SK-N-SH treated with all-trans-retinoic acid at 6 μM for 48 hours (cell line): ENCODE data around the gene AHSA1.
A peak's percentile ranks its signal among the peaks of the same experiment; 100 is the strongest.
"Not testable (repeated sequence)": the region's sequence is repeated elsewhere in the genome, so short reads cannot be mapped to it uniquely, and the experiment has no call there.

ENCODE experiments used
- ATAC-seq: fragments of 200-7000 bp; cut with Tn5 transposase; 3 replicates; pipeline ENCODE4 v1.9.1; 2020; ENCODE audit warnings: mild to moderate bottlenecking, moderate library complexity
- ARNTL ChIP-seq: fragments of 450-650 bp; formaldehyde crosslinking; IDR thresholded peaks from 2 replicates; pipeline ENCODE4 v1.5.0; 2020; ENCODE audit warnings: low read depth, mild to moderate bottlenecking, moderate library complexity, borderline replicate concordance
- BACH2 ChIP-seq: fragments of 250-450 bp; sonication (Bioruptor Pico); IDR thresholded peaks from 2 replicates; pipeline ENCODE4 v1.9.0; 2021; ENCODE audit warnings: mild to moderate bottlenecking, borderline replicate concordance
- CSDC2 ChIP-seq: fragments of 250-450 bp; sonication (Bioruptor Pico); IDR thresholded peaks from 2 replicates; pipeline ENCODE4 v1.5.0; 2020; ENCODE audit warnings: mild to moderate bottlenecking, moderate library complexity
- ESRRG ChIP-seq: fragments of 250-450 bp; sonication (Bioruptor Pico); IDR thresholded peaks from 2 replicates; pipeline ENCODE4 v1.6.1; 2021; ENCODE audit warnings: mild to moderate bottlenecking
- GLIS3 ChIP-seq: fragments of 250-450 bp; sonication (Bioruptor Pico); IDR thresholded peaks from 2 replicates; pipeline ENCODE4 v1.5.0; 2020; ENCODE audit warnings: mild to moderate bottlenecking, moderate library complexity
- ISL1 ChIP-seq: fragments of 250-450 bp; sonication (Bioruptor Pico); IDR thresholded peaks from 2 replicates; pipeline ENCODE4 v2.1.2; 2022; ENCODE audit warnings: mild to moderate bottlenecking, moderate library complexity
- OSR1 ChIP-seq: fragments of 250-450 bp; sonication (Bioruptor Pico); IDR thresholded peaks from 2 replicates; pipeline ENCODE4 v1.8.0; 2022; ENCODE audit warnings: moderate library complexity, mild to moderate bottlenecking, inconsistent platforms
- PATZ1 ChIP-seq: fragments of 250-450 bp; sonication (Bioruptor Pico); IDR thresholded peaks from 2 replicates; pipeline ENCODE4 v1.8.0; 2020; ENCODE audit warnings: mild to moderate bottlenecking, moderate library complexity, borderline replicate concordance
- POU6F1 ChIP-seq: fragments of 250-450 bp; sonication (Bioruptor Pico); IDR thresholded peaks from 2 replicates; pipeline ENCODE4 v1.8.0; 2021; ENCODE audit warnings: low read depth, mild to moderate bottlenecking, moderate library complexity, borderline replicate concordance
- PPARA ChIP-seq: fragments of 250-450 bp; sonication (Bioruptor Pico); IDR thresholded peaks from 2 replicates; pipeline ENCODE4 v1.5.0; 2020; ENCODE audit warnings: mild to moderate bottlenecking, borderline replicate concordance
- RARB ChIP-seq: fragments of 250-450 bp; sonication (Bioruptor Pico); IDR thresholded peaks from 2 replicates; pipeline ENCODE4 v1.8.0; 2021; ENCODE audit warnings: mild to moderate bottlenecking, moderate library complexity
- SNAI2 ChIP-seq: fragments of 250-450 bp; sonication (Bioruptor Pico); IDR thresholded peaks from 2 replicates; pipeline ENCODE4 v1.5.0; 2020; ENCODE audit warnings: mild to moderate bottlenecking, moderate library complexity
- TCF4 ChIP-seq: fragments of 250-450 bp; sonication (Bioruptor Pico); IDR thresholded peaks from 2 replicates; pipeline ENCODE4 v1.8.0; 2021; ENCODE audit warnings: mild to moderate bottlenecking, moderate library complexity, borderline replicate concordance
- TOX ChIP-seq: fragments of 250-450 bp; sonication (Bioruptor Pico); IDR thresholded peaks from 2 replicates; pipeline ENCODE4 v1.8.0; 2021; ENCODE audit warnings: mild to moderate bottlenecking, moderate library complexity, borderline replicate concordance
- TSHZ2 ChIP-seq: fragments of 250-450 bp; sonication (Bioruptor Pico); IDR thresholded peaks from 2 replicates; pipeline ENCODE4 v1.5.0; 2020; ENCODE audit warnings: mild to moderate bottlenecking, moderate library complexity
- ZC3H10 ChIP-seq: fragments of 250-450 bp; sonication (Bioruptor Pico); IDR thresholded peaks from 2 replicates; pipeline ENCODE4 v1.5.1; 2021; ENCODE audit warnings: mild to moderate bottlenecking, moderate library complexity
- ZFP3 ChIP-seq: fragments of 250-450 bp; sonication (Bioruptor Pico); IDR thresholded peaks from 2 replicates; pipeline ENCODE4 v1.5.0; 2020; ENCODE audit warnings: mild to moderate bottlenecking, moderate library complexity
- ZFP30 ChIP-seq: fragments of 450-650 bp; formaldehyde crosslinking; IDR thresholded peaks from 2 replicates; pipeline ENCODE4 v1.5.0; 2022; ENCODE audit warnings: mild to moderate bottlenecking, moderate library complexity
- ZNF70 ChIP-seq: fragments of 450-650 bp; formaldehyde crosslinking; IDR thresholded peaks from 2 replicates; pipeline ENCODE4 v1.5.0; 2020; ENCODE audit warnings: mild to moderate bottlenecking, moderate library complexity
- ZNF8 ChIP-seq: fragments of 450-650 bp; formaldehyde crosslinking; IDR thresholded peaks from 2 replicates; pipeline ENCODE4 v1.5.0; 2020; ENCODE audit warnings: mild to moderate bottlenecking, moderate library complexity

AHSA1 gene

GRCh38 chr14:77457522-77458248 is at the start of gene AHSA1, which contains the start of gene VIPAS39:
AHSA1 (plus strand) TSS chr14:77458093; CDS start chr14:77458190, 97 bp downstream.
VIPAS39 (minus strand) TSS chr14:77457601; CDS start chr14:77454102, 3,499 bp downstream.
- TF ChIP-seq ISL1 (CRISPR knock-in tag) (no peak), TOX (no peak), TSHZ2 (CRISPR knock-in tag) (peak; percentile 85; the same call in 1 of the 2 replicates)
- ATAC-seq: peak; percentile 96

GRCh38 chr14:77409131-77409533 is 48.8 kb upstream of the AHSA1 start:
- no peak for ATAC-seq
- TF ChIP-seq ZFP30 (CRISPR knock-in tag) (no peak), PATZ1 (no peak), TCF4 (CRISPR knock-in tag) (no peak), PPARA (CRISPR knock-in tag) (no peak), ZNF70 (CRISPR knock-in tag) (no peak), ISL1 (CRISPR knock-in tag) (no peak), TSHZ2 (CRISPR knock-in tag) (no peak), ARNTL (no peak), OSR1 (CRISPR knock-in tag) (no peak), CSDC2 (CRISPR knock-in tag) (no peak), ZNF8 (CRISPR knock-in tag) (no peak), SNAI2 (CRISPR knock-in tag) (no peak), ZFP3 (CRISPR knock-in tag) (no peak), RARB (no peak), ZC3H10 (CRISPR knock-in tag) (no peak)

GRCh38 chr14:77415403-77416030 is 42.4 kb upstream of the AHSA1 start:
- ATAC-seq: not testable (repeated sequence)

GRCh38 chr14:77416098-77416497 is 41.8 kb upstream of the AHSA1 start:
- ATAC-seq: not testable (repeated sequence)

GRCh38 chr14:77416836-77417235 is 41.1 kb upstream of the AHSA1 start:
- ATAC-seq: no peak
- no peak for TF ChIP-seq BACH2
- TF ChIP-seq POU6F1 (CRISPR knock-in tag): no peak
- no peak for TF ChIP-seq ZNF70 (CRISPR knock-in tag)
- no peak for TF ChIP-seq GLIS3 (CRISPR knock-in tag)
- TF ChIP-seq ZNF8 (CRISPR knock-in tag): no peak
- no peak for TF ChIP-seq ISL1 (CRISPR knock-in tag)
- TF ChIP-seq ESRRG (CRISPR knock-in tag): no peak
- TF ChIP-seq PPARA (CRISPR knock-in tag): no peak
